Stimulated activated naive CD4-positive, alpha-beta T cell treated with Interleukin-2 at 50 U/mL for 16 hours (primary cell): Measurements from ENCODE around the gene GADD45GIP1.

ENCODE experiments used
- DNase-seq: peaks from one replicate; lab custom pipeline; 2025; lab: John Stamatoyannopoulos, UW

The GADD45GIP1 gene

DNA sequence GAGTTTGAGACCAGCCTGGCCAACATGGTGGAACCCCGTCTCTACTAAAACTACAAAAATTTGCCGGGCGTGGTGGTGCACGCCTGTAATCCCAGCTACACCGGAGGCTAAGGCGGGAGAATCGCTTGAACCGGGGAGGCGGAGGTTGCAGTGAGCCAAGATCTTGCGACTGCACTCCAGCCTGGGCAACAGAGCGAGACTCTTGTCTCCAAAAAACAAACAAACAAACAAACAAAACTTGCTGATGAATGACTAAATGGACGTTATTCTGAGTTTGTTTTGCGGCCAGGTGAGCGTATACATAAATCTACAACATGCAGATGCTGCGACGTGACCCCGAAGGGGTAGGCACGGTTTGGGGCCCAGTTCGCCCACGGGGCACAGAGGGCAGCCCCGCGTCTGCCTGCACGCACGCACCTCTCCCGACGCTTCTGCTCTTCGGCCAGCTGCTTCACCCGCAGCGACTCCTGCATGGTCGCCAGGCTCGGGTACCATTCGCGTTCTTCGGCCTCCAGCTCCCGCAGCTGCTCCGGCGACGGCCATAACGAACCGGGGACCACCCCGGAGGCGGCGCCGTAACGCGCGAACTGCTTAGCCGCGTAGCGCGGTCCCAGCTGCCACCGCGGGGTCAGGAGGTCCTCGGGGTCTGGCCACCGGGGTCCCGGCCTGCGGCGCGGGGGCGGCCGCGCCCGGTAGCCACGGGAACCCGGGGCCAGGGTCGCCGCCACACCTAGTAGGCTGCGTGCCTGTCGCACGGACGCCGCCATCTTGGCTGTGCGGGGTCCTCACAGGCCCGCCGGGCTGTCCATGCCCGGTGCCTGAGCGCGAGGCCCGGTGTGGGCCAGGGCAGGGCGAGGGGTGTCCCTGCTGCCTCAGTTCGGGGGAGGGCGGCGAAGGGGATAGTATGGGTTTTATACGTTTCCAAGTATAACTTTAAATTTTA is at the start of gene GADD45GIP1:
TSS of gene GADD45GIP1 (minus strand) at position 778 of the 943 bp plus-strand sequence. CDS start at position 767, 11 bp downstream.
- DNase-seq, result peak; percentile 80

DNA sequence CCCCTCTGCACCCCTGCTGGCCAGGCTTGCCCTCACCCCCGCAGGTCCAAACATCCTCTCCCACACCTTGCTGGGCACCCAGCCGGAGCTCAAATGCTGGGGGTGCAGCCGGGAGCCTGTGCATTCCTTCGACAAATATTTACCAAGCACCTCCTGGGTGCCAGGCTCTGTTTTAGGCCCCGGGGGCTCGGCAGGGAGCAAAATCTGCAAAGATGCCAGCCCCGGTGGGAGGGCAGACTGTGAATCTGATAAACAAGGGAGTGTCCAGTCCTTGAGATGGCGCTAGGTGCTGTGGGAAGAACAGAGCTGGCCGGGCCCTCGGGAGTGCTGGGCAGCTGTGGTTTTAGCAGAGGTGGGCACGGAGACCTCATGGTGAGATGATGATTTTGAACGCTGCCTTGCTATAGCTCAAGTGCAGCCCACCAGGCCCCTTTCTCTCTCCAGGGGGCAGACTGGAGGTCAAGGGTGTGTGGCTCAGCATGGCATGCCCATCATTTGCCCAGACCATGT is 48.9 kb upstream of the GADD45GIP1 start:
- DNase-seq, result no peak

DNA sequence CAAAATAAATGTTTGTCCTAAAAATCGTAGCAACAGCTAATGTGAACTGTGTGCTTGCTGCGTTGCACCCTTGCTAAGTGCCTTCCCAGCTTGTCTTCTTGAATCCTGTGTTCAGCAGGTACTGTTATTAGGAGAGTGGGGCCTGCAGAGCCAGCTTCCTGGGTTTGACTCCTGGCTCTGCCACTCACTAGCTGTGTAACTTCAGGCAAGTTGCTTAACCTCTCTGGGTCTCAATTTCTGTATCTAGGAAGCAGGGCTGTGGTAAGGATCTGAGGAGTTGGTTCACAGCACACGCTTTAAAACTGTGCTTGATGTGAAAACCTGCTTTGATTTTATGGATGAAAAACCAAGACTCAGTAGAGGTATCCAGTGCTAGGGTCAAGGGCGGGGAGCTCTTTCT is 48.2 kb upstream of the GADD45GIP1 start:
- no peak for DNase-seq

DNA sequence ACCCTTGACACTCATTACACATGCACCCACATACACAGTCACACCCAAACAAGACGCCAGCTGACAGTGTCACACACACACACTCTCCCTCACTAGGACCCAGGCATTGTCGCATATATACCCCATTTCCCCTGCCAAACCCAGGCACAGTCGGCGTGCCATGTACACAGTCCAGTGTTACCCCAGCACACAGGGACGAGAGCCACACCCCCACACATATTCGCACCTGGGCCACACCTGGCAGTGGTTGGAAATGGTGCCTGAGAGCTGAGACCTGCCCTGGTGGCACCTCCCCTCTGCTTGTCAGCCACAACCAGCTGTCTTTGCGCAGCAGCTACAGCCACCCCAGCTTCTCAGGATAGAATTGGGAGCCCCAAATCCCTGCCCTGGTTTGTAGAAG is 47.2 kb upstream of the GADD45GIP1 start:
- DNase-seq, result no peak

DNA sequence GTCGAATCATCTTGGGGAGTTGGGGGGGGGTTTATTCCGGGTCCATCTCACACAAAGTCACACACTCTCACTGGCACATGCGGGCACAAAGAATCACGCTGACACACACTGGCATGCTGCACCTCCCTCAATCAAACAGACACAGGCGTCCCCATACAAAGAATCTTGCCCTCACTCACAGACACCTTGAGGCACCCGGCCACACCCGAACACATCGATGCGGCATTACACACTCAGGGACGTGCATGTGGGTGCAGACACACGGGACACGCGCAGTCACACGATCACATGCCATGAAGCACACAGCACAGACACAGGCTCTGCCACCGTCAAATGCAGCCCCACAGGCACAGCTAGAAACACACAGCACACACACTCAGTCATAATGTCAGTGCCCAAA is 46.1 kb upstream of the GADD45GIP1 start:
- no peak for DNase-seq

DNA sequence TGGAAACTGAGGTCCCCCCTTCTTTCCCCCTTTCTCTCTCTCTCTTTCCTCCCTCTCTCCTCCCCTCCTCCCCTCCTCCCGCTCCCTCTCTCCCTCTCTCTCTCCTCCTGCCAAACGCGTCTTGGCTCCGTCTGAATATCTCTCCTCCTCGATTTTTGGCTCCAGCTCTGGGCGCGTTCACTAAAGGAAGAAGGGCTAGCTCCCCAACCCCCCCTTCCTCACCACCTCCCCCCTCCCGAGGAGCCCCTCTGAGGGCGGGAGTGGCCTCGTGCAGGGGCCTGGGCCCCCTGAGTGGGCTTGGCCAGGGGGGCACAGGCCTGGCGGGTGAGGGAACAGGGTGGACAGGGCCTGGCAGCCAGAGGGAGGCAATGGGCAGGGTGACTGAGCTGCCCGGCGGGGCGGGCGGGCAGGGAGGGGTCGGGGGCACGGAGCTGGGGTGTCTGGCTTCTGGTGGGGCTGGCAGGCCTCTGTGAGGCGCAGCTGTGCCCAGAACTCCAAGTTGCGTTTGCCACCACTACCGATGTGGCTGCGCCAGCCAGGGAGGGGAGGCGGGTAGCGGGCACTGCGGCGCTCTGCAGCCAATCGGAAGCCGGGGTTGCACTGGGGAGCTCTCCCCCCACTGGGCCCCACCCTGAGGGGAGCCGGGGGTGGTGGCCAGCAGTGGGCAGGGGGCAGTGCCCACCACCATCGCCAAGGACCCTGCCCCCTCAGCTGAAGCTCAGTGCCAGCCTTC is 45.3 kb upstream of the GADD45GIP1 start:
- no peak for DNase-seq

DNA sequence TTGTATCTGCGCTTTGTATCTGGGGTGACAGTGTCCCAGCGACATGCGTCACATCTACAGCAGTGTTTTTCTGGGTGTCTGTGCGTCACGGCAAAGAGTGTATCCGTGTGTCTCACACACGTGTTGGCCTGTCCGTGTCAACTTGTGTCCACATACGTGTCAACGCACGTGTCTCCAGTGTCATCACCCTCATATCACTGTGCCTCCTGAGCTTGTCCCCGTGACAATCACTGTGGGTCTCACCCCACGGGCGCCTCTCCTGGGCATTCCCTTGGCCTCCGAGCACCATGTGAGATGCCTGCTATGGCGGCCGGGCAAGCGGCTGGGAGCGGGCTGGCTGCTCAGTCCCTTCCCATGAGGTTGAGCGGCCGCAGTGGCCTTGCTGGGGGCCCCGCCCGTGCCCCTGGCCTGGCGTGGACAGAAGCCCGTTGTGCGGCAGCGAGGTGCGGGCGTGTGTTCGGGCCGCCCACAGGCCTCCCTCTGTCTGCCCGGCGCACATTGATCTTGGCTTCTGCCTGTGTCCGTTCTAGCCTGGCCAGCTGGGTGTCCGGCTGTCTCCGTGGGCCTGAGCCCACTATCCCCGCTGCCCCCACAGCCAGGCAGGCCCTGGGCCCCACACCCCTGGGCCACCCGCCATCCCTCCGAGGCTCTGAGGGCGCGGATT is 44.6 kb upstream of the GADD45GIP1 start:
- no peak for DNase-seq

DNA sequence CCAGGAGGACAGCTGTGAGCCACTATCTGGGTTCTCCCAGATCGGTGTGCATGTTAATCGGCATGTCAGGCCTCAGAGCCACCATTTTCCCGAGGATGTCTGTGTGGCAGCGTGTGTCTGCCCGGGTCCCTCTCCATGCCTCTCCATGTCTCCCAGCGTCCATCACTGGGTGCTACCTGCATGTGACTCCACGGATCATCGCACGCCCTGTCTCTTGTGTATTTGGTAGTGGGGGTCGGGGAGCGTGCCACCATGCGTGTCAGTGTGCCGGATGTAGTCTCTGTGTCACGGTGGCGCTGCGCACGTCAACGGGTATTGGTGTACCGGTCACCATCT is 44.1 kb upstream of the GADD45GIP1 start:
- no peak for DNase-seq

DNA sequence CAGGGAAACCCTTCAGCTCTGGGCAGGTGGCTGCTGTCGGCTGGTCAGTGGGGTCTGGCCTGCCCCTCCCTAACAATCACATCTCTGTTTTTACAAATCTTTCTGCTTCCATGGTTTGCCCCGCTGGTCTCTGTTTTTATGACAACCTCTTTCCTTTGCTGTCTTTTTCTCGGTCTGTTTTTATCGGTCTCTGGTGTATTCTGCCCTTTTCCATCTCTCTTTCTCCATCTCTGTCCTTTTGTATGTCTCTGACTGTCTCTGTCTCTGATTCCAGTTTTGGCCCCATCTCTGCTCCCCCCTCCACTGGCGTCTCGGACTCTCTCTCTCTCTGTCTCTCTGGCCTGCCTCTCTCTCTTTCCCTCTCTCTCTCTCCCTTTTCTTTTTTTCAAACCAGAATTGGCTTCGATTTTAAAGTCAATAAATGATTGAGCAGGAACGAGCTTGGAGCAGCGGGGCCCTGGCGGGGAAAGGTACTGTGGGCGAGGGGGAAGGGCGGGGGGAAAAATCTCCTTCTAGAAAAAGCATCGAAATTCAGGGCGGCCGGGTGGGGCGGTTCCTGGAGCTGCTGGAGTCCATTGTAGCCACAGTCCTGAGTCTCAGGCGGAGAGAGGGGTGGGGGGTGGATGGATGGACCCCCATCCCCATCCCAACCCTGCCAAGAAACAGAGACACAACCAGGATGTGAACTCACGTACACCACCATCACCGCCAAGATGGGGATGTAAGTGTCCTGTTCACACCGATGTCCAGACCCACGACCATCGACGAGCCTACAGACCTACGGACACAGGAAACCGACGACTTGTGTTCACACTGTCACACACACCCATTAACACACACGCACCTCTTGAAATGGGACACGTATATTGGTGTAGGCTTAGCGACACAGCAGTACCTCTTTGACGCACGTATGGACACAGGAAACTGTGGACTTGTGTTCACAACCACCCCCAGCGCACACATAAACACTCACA is 41.2 kb upstream of the GADD45GIP1 start:
- no peak for DNase-seq

DNA sequence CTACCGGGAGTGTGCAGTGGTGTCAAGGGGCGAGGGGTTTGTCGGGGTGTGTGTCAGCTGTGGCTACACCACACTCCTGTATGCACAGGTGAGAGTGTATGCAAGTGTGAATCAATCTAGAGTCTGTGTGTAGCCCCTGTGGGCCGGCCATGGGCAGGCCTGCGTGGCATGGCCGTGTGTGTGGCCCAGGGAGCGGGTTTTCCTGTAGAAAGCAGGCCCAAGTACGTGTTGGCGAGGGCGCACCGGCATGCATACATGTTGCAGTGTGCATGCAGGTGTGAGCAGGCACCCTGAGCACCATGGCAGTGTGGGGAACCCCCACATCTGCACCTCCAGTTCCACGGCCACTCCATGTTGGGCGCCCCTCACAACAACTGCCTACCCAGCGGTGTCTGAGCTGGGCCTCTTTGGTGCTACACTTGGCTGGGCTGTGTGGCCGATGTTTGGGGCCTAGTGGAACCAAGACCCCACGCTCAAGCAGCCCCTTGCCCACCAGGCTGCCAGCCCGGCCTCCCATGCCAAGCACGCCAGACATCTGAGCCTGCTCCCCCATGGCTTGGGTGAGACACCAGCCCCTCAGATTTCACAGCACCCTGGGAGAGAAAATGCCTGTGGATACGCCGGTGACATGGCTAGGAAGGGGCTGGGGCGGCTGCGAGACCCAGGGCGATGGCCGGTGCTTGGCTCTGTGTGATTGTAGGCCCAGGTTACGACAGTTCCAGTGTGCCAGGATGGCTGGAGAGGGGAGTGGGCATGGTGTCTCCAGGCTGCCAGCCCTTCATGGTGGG is 40.4 kb upstream of the GADD45GIP1 start:
- DNase-seq, result no peak

DNA sequence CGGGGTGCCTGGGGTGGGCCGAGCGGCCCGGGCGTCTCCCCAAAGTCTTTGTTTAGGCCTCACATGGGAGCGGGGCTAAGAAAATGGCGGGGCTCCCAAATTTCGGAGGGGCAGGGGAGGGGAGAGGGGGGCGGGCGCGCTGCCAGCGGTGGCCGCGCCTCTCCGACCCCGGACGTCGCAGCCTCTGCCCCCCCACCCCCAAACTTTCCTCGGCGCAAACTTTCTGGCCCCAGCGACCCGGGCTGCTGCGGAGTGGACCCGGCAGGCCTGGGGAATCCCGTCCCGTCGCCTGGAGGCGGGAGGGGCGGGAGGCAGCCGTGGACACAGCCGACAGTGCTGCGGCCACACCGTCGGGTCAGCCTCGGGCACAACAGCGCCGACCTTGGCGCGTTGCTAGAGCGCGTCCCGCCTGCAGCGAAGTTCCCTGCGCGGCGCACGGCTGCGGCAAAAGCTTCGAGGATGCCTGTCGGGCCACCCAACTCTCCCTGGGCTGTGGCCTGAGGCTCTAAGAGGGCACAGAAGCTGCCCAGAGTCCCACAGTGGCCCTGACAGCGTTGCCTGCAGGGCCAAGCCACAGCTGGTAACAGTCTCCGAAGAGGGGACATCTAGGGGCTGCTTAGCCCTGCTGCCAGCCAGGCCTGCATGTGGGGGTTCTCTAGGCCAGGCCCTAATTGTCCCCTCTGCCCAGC is 39.5 kb upstream of the GADD45GIP1 start:
- DNase-seq, result no peak

DNA sequence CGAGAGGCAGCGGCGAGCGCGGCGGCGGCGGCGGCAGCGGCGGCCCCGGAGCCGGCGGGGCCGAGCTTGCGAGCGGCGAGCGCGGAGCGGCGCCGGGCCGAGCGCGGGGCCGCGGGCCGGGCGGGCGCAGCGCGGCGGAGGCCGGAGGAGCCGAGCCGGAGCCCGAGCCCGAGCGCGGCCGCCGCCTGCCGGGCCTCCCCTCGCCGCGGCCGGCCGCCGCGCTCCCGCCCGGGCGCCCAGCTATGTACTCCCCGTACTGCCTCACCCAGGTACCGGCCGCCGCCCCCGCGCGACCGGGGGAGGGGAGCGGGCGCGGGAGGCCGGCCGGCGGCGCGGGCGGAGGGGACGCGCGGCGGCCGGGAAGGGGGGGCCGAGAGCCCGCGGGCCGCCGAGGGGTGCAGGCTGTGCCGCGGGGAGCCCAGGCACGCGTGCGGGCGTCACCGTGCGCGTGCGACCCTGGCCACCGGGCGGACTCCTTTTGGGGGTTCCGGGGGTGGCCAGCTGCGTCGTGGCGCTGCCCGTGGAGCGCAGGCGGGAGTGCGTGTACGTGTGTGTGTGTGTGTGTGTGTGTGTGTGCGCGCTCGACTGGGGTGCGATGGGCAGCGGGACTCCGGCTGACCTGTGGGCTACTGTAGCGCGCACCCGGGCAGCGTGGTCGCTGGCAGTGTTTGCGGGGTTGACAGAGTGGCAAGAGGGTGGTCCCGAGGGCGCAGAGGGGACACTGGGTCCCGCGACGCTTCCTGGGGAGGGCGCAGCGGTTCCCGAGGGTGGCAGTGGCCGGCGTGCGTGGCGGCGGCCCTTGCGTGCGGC is 38.8 kb upstream of the GADD45GIP1 start:
- DNase-seq, result no peak

DNA sequence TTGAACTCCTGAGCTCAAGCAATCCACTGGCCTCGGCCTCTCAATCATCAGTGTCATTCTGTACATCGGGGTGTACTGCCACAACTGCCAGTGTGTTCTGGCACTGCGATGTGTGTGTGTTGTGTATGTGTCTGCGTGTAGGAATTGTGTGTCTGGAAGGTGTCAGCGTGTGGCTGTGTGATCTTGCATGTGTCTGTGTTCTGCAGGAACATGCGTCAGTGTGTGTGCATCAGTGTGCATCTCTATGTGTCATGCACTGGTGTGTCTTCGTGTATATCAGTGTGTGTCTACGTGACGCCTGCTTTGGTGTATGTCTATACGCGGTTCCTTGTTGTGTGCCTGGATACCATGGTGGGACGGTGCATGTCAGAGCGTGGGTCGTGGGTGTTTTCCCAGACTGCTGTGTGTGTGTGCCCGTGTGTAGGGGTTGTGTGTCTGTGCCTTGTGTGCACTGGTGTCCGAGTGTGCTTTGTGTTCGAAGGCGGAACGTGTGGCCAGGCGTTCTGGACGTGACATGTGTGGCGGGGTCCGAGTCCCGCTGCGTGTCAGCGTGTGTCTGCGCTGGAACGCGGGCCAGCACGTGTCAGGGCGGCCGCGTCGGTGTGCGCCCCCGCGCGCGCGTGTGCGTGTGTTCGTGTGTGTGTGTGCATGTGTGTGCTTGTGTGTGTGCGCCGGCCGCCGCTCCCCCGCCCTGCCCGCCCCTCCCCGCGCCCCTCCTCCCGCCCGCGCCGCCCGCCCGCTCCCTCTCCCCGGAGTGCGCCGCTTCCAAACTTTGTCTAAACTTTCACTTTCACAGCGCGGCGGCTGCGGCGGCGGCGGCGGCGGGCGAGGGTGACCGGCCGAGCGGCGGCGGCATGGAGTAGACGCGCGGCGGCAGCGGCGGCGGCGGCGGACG is 37.9 kb upstream of the GADD45GIP1 start, which contains the start of gene NFIX:
TSS of gene NFIX (plus strand) at position 775 of the 895 bp plus-strand sequence. CDS start 363 bp downstream, outside the sequence.
- peak; percentile 52 for DNase-seq

DNA sequence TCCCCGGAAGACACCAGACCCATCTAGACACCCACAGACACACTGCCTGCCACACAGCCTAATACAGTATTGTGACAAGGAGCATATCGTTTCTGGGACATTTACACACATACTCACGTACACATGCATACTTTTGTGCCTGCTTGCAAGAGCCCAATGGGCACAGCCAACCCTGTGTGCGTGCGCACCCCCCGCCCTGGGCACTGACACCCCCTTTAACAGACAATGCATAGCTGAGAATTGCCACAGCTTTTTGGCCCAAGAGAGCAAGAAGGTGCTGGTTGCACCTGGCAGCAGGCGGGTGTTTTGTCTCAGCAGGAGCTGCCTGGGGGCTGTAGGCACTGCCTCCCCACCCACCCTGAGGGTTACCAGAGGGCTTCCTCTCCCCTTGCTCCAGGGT is 36.5 kb upstream of the GADD45GIP1 start:
- no peak for DNase-seq

DNA sequence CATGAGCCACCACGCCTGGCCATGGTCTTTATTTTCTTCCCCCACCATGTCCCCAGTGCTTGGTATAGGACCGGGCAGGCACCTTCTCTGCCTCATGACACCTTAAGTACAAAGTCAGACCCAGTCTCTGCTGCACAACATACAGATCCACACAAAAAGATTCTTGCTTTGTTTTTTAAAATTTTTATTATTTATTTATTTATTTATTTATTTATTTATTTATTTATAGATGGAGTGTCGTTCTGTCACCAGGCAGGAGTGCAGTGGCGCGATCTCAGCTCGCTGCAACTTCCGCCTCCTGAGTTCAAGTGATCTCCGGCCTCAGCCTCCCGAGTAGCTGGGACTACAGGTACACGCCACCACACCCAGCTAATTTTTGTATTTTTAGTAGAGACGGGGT is 35.7 kb upstream of the GADD45GIP1 start:
- no peak for DNase-seq

DNA sequence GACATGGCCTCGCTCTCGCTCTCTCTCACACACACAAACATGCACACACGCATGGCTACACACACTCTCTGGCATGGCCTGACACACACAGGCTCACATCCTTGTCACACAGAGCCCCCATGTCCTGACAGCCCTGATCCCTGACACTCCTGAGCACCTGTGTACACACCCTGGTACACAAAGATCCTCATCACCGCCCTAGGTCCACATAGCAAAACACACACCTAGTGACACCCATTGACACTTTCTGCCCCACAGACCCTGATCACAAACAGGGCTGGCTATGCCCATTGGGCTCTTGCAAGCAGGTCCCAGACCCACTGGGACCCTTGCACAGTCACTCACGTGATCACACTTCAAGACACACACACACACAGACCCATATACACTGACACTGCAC is 34.3 kb upstream of the GADD45GIP1 start:
- DNase-seq, result no peak

DNA sequence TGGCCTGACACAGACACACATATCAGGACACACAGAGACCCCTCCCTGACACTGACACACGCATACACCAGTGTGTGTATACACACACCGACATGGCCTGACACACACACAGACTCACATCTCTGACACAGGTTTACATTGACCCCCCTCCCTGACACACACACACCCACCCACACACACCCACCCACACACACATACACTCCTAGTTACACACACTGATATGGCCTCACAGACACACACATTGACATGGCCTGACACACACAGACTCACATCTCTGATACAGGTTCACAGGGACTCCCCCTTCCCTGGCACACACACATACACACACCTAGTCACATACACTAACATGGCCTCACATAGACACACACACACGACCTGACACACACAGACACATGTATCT is 33.8 kb upstream of the GADD45GIP1 start:
- no peak for DNase-seq

DNA sequence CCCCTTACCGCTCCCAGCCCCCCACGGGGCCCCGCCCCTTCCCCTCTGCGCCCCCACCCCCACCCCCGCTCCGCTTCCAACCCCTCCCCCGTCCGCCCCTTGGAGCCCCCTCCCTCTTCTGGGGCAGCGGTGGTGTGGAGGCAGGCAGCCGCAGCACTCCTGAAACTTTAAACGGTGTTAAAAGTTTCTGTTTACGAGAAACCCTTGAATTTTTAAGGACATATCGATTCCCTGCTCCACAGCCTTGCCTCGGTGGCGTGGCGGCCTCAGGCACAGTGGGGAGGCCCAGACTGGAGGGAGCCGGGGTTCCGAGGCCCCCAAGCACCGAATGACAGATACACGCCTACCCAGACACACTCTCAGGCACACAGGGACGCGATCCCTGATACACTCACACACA is 33.4 kb upstream of the GADD45GIP1 start:
- no peak for DNase-seq
